GM12801 (cell line): ENCODE results near the gene DENND4A.

Source experiments
- TF ChIP-seq, protein P1 (sequence below): IDR thresholded peaks from one replicate; pipeline ENCODE4 v1.5.1; 2011; ENCODE audit warnings: control low read depth; ENCODE audit not compliant: insufficient read length; ENCODE audit errors: extremely low read depth

DENND4A gene

DNA sequence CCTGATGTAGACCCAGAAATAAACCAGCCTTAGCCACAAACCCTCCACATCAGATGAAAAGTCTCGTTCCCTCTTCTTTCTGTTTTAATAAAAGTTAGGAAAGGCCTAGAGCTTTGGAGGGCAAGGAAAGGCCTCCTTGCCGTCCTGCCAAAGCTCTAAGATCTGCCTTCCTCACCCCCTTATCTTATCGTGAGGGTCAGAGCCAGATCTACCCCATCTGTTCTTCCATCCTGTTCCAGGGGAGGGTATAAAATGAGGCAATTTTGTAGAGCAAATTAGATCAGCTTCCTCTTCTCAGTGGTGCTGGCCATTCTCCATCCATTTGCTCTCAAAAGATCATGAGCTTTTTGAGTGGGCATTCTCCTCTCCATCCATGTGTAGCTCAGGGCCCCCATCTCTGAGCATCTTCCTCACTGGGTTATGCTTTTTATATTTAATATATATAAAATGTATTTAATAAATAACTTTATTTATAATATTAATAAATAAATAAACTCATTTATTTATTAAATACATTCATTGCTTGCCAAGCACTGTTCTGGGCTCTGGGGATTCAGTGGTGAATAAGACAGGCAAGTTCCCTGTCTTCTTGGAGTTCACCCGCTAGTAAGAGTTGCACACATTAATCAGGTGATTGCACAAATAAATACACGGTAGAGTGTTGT lies 172.3 kb downstream of the DENND4A start:
- TF ChIP-seq, protein P1, sequence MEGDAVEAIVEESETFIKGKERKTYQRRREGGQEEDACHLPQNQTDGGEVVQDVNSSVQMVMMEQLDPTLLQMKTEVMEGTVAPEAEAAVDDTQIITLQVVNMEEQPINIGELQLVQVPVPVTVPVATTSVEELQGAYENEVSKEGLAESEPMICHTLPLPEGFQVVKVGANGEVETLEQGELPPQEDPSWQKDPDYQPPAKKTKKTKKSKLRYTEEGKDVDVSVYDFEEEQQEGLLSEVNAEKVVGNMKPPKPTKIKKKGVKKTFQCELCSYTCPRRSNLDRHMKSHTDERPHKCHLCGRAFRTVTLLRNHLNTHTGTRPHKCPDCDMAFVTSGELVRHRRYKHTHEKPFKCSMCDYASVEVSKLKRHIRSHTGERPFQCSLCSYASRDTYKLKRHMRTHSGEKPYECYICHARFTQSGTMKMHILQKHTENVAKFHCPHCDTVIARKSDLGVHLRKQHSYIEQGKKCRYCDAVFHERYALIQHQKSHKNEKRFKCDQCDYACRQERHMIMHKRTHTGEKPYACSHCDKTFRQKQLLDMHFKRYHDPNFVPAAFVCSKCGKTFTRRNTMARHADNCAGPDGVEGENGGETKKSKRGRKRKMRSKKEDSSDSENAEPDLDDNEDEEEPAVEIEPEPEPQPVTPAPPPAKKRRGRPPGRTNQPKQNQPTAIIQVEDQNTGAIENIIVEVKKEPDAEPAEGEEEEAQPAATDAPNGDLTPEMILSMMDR = no peak

DNA sequence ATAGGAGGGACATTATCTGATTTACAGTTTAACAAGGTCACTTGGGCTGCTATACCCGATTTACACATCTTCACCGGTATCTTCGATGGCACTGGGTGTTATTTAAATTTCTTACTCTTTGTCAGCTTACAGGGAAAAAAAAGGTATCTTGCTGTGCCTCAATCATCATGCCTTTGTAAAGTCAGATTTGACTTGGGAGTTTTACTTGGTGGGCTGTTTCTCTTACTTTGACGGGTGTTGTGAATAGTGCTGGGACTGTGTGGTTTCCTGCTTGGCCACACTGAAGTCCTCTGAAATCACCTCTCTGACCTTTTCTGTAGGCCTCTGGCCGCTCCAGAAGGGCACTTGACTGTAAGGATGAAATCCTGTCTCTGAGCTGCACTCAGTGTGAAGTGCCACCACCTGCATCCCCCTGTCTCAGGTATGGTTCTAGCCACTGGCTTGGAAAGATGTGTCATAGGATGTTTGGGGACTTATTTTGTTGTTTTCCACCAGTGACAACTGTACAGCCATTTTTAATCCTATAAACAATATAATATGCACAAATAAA lies 173.5 kb downstream of the DENND4A start:
- TF ChIP-seq, protein P1 = no peak

DNA sequence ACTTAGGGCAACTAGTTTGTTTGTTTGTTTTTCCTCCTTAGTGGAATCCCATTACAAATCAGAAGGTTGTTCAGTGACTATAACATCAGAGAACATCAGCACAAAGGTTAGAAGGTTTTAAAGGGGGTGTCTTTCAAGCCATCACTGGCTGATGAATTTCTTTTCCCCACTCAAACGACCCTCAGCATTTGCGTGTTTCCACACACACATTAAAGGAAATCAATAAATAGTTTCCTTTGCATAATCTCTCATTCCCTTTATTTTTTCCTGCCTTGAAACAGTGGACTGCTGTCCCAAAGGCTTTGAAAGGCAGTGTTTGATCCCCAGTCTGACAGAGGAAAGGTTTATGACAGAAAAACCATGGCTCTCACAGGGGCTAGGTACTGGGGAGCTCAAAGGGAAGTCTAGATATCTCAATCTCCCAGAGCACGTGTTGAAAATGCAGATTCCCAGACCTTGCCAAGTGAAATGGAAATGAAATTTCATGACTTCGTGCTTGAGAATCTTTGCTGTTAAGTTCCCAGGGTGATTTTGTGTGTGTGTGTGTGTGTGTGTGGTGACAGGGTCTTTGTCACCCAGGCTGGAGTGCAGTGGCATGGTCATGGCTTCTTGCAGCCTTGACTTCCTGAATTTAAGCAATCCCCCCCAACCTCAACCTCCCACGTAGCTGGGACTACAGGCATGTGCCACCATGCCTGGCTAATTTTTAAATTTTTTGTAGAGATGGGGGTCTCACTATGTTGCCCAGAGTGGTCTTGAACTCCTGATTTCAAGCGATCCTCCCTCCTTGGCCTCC lies 178.9 kb downstream of the DENND4A start:
- TF ChIP-seq, protein P1 = no peak

DNA sequence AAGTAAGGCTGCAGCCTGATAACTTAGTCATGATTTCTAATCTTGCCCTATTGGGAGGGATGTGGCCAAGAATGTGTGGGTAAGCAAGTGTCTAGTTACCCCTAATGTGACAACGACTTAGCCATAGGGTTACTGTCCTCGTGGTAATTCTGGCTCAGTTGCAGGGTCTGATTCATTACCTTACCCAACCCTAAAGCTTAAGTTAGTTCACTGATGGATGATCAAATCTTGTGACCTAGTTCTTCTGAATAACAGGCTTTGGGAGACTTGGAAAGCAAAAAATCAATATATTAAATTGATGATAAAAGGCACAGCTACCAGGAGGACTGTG lies 179.5 kb downstream of the DENND4A start:
- TF ChIP-seq, protein P1 = no peak

DNA sequence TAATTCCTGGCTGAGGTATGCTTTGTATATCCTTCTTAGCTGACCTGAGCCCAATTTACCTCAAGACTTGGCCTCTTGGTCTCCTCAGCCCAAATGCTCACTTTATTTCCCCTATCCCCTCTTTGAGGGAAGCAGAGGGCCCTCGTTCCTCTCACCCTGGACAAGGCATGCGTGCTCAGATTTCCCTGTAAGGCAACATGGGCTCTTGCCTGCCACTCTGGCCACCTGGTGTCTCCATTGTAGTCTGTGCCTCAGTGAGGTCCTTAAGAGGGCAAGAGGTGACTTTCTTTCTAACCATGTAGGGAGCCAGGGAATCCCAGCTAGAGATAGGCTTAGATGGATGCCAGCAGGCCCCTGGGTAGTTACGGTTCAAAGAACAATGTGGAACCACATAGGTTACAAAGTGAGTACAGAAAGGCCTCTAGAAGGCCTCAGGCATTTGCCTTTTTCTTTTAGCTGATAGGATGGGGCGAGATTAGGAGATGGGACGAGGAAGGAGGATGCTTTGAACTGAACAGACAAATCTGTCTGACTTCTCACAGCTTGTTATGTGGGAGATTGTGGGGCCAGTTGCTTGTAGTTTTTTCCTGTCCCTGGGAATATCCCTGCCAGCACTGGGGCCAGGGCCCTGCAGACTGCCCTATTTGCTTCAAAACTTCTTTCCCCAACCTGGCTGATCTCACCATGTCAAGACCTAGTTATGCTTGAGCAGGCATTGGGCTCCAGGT lies 180.0 kb downstream of the DENND4A start:
- TF ChIP-seq, protein P1 = no peak

DNA sequence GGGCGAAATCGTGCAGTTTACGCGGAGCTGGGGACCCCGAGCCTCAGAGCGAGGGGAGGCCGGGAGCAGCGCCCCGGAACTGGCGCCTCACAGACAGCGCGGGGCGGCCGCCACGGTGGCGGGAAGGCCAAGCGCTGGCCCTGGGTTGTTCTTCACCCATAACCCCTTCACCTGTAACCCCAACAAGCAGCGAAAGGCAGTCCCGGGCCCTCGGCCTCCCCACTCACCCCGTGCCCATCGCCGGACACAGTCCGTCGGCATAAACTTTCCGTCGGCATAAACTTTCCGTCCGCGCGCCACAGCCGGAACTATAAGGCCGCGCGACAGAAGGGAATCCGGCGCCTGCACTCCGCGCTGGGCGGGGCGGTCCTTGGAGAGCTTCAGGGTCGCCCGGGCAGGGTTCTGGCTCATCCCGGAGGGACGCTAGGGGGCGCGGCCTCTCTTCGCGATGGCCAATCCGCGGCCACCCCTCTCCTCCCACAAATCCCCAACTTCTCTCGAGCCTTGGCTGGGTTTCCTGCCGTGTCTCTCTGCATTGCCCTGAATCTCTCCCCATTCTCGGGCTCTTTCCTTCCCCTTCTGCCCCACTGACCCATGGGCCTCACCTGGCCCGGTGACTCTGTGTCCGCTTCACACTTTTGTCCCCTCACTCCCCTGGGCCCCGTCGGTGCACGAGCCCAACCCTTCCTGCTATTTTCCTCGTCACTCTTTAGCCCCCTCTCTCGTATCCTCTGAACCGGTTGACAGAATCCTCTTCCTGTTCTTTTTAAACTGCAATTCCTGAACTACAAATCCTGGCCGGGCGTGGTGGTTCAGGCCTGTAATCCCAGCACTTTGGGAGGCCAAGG lies 181.0 kb downstream of the DENND4A start, which contains the start of gene INTS14:
INTS14 (minus strand) TSS at position 261 of the 848 bp plus-strand sequence. CDS start 3,751 bp downstream, outside the sequence.
- TF ChIP-seq, protein P1 = no peak
